Cardiac fibroblast (primary cell): Measurements from ENCODE around the gene PLA2G4D.

Experiments used
- DNase-seq, 2 donors: peaks; one replicate each; pipeline versions ENCODE4 v3.0.0 to v3.0.0-alpha.2; 2010; ENCODE audit warnings: low read depth in 2 of 2
- H3K4me3 ChIP-seq, 2 donors: replicated peaks in 1 of 2; 1 replicate in 1 of 2; 2 replicates in 1 of 2; pipeline ENCODE4 v1.5.1; 2011; ENCODE audit warnings: low read depth in 2 of 2, low read length in 2 of 2, mild to moderate bottlenecking in 2 of 2, moderate library complexity in 1 of 2
- TF ChIP-seq, protein P1 (sequence below): IDR thresholded peaks from one replicate; pipeline ENCODE4 v1.5.1; 2011; ENCODE audit warnings: low read depth, mild to moderate bottlenecking, low read length, inconsistent platforms

PLA2G4D gene

DNA sequence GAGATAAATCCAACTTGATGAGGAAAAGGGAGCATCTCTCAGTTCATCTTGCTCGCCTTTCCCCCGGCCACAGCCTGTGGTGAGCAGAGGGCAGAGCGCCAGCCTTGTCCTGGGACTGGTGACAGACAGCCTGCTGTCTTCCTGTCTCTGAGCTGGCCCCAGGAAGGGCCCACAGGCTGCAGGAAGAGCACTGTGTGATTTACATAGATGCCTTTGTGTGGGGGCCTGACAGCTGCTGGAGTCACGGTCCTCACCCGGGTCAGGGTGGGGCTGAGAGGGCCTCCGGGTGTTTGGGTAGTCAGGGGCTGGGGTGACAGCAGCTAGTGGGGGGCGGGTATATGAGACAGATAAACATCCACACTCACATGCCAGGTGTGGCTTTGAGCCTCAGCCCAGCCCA lies 29.3 kb downstream of the PLA2G4D start:
- TF ChIP-seq, protein P1, sequence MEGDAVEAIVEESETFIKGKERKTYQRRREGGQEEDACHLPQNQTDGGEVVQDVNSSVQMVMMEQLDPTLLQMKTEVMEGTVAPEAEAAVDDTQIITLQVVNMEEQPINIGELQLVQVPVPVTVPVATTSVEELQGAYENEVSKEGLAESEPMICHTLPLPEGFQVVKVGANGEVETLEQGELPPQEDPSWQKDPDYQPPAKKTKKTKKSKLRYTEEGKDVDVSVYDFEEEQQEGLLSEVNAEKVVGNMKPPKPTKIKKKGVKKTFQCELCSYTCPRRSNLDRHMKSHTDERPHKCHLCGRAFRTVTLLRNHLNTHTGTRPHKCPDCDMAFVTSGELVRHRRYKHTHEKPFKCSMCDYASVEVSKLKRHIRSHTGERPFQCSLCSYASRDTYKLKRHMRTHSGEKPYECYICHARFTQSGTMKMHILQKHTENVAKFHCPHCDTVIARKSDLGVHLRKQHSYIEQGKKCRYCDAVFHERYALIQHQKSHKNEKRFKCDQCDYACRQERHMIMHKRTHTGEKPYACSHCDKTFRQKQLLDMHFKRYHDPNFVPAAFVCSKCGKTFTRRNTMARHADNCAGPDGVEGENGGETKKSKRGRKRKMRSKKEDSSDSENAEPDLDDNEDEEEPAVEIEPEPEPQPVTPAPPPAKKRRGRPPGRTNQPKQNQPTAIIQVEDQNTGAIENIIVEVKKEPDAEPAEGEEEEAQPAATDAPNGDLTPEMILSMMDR = no peak
- no peak overlapping the region for H3K4me3 ChIP-seq
- no peak for DNase-seq

DNA sequence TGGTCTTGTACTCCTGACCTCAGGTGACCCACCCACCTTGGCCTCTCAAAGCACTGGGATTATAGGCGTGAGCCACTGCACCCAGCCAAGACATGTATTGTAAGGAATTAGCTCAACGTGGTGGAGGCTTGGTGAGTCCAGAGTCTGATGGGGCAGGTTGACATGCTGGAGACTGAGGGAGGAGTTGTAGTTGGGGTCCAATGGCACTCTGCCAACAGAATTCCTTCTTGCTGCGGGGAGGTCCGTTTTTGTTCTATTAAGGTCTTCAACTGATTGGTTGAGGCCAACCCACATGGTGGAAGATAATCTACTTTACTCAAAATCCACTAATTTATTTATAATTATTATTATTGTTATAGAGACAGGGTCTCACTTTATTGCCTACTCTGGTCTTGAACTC lies 30.1 kb downstream of the PLA2G4D start:
- H3K4me3 ChIP-seq = no peak overlapping the region
- no peak for DNase-seq
- TF ChIP-seq, protein P1 = no peak

DNA sequence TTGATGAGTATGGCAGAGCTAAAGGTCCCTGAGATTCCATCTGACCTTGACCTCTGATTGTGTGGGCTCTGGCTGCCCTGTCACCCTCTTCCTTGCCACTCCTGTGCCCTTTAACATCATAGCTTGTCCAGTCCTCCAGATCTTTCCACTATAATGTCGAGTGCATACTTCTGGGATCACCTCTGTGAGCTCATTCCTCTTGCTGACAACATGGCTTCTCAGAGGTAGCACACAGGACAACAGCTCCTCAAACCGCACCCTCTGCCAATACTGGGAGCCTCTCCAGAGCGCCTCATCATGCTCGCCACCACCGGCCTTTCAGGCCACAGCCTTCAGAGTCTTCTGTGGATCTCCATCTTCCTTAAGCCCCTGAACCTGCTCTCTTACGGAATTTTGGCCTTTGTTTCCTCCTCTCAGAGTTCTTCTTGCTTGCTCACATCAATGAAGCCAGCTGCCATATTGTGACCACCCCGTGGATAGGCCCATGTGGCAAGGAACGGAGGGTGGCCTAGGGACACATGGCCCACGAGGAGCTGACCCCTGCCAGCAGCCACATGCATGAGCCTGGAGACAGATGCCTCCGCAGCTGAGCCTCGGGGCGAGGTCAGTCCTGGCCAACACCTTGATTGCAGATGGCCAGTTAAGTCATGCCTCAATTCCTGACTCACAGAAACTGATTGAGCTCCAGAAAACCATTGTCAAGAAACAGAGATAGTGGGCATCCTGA lies 31.1 kb downstream of the PLA2G4D start:
- TF ChIP-seq, protein P1 = no peak
- no peak for DNase-seq
- no peak overlapping the region for H3K4me3 ChIP-seq

DNA sequence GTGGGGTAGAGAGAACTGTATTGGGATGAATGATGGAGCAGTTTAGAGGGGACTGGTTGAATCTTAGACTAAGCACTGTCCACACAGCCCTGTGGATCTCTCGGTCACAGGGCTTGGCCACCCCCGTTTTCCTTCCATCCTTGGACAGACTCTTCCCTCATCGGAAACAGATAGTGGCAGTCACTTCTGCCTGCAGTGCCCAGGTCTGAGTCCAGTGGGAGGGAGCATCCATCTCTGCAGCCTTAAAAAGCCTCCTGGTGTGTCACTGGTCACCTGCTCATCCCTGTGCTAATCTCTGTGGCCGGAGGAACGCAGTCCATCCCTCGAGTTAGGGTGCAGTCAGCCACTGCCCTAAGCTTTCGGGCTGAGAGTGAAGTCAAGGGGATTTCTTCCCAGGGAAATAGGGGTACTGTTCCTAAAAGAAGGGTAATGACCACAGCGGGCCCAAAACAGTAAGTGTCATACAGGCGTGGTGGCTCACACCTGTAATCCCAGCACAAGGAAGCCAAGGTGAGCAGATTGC lies 32.0 kb downstream of the PLA2G4D start:
- DNase-seq = no peak
- TF ChIP-seq, protein P1 = no peak
- no peak overlapping the region for H3K4me3 ChIP-seq

DNA sequence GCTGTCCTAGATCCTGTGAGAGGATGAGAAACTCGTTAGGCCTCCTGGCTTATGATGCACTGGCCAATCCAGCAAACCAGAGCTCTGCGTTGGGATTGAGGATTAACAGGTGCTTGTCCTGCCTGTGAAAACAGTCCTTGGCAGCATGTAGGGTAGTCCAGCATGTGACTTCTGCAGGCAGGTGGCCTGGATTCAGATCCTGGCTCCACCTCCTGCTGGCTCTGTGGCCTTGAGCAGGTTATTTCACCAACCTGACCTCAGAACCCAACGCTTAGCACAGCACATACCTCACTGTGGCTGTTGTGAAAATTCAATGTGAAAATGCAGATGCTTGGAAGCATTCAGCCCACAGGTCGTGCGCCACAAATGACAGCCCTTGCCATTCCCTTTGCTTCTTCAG lies 33.6 kb downstream of the PLA2G4D start:
- TF ChIP-seq, protein P1 = no peak
- H3K4me3 ChIP-seq = no peak overlapping the region
- no peak for DNase-seq

DNA sequence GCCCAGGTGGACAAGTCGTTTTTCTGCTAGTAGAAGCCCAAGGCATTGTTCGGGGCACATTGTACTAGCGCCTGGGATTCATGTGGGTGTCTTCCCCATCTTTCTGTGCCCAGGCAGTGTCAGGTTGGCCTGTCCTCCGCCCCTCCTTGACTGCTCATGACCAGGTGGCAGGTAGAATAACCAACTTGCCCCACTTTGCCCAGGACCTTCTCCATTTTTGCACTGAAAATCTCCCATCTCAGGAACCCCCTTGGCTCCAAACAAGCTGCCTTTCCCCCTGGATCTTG lies 33.9 kb downstream of the PLA2G4D start:
- no peak overlapping the region for H3K4me3 ChIP-seq
- no peak for DNase-seq
- TF ChIP-seq, protein P1 = no peak
